Subcutaneous adipose tissue (tissue), 4 donors: ENCODE results near the gene MFSD2A. TPM values are rescaled to one million over a fixed set of nuclear protein-coding genes. Genes with fewer than 3 reads are reported as not detected.

Experiments
- total RNA-seq, 4 donors: library from RNA; depleted of rRNA; stranded (reverse); fragments of >200 nt; gene quantifications; one replicate each; pipeline ENCODE4 v1.1.0, GENCODE V29; 2016
- TF ChIP-seq, protein P1 (sequence below): fragments of 450-650 bp; IDR thresholded peaks from one replicate; pipeline ENCODE4 v1.5.1; 2016; ENCODE audit warnings: low read depth, mild to moderate bottlenecking, control low read depth, antibody characterized with exemption, moderate library complexity

Gene MFSD2A
- total RNA-seq, 4 donors from 2014 or later: 0.66 to 4.6 (median 2.6) TPM

DNA sequence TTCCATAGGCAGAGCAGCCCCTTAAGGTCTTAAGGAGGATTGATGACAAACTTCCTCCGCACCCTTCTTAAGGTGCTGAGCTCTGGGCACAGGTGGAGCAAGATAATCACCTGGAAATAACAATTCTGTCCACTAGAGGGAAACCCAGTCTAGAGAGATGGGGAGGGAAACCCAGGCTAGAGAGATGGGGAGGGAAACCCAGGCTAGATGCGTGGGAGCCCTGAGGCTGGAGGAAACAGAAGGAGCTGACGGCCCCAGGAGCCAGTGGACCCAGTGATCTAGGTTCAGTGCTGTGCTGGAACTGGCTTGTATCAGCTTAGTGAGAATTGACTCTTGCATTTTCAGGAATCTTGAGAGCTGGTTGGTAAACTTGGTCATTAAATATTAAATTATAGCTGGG lies 35.4 kb upstream of the MFSD2A start:
- TF ChIP-seq, protein P1, sequence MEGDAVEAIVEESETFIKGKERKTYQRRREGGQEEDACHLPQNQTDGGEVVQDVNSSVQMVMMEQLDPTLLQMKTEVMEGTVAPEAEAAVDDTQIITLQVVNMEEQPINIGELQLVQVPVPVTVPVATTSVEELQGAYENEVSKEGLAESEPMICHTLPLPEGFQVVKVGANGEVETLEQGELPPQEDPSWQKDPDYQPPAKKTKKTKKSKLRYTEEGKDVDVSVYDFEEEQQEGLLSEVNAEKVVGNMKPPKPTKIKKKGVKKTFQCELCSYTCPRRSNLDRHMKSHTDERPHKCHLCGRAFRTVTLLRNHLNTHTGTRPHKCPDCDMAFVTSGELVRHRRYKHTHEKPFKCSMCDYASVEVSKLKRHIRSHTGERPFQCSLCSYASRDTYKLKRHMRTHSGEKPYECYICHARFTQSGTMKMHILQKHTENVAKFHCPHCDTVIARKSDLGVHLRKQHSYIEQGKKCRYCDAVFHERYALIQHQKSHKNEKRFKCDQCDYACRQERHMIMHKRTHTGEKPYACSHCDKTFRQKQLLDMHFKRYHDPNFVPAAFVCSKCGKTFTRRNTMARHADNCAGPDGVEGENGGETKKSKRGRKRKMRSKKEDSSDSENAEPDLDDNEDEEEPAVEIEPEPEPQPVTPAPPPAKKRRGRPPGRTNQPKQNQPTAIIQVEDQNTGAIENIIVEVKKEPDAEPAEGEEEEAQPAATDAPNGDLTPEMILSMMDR: no peak

DNA sequence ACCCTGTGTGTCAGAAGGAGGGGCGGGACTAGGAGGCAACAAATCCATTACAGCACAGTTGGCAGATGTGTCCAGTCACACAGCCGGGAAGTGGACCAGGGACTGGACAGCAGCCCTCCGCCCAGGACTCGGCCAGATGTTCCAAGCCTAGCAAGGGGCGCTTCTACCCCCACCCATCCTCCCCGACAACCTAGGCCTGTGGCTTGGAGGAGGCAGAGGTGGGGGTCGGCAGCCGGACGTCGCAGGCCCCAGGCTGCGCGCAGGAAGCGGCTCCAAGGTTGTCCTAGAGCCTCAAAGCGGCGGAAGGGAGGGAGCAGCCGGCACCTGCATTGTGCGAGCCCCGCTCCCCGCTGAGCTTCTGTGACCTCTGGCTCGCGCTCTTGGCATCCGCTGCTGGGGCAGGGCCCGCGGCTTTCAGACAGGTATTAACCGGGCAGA lies 32.7 kb upstream of the MFSD2A start:
- TF ChIP-seq, protein P1: no peak

DNA sequence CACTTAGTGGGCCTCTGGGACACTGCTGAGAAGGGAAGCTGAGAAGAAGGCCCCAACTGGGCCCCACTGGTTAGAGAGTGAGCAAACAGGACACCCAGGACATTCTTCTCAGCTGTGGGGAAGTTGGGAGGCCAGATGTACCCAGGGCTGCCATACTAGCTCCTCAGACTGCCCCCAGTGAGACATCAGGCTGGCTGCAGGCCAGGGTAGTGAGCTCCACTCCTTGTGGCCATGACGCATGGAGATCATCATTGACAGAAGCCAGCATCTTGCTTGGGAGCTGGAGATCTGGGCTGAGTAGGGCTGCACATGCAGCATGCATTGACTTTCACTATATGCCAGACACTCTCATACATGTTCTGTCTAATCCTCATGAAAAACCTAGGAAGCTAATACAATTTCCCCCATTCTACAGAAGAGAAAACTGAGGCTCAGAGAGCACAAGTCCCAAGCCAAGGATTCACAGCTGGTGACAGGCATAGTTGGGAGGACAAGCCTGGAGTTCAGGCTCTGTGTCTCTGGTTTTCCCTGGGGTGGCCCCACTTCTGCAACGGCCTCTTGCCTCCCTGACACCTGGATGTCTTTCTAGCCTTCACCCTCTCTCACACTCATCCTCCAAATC lies 29.1 kb upstream of the MFSD2A start:
- TF ChIP-seq, protein P1: no peak

DNA sequence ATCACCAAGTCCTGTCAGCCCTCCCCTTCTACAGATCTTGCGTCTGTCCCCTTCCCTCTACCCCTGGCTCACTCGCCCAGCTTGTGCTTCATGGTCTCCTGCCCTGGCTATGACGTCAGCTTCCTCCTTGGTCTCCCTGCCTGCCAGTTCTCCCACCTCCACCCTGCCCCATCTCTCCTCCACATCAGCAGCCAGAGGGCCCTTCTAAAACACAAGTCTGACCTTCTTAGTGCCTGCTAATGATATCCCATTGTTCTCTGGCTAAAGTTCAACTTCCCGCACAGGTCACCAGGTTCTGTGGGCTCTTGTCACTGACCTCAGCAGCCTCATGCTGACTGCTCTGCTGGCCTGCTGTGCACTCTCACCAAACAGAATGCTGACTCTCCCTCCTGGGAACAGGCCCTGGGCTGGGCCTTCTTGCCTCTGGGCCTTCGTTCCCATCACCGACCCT lies 28.6 kb upstream of the MFSD2A start:
- TF ChIP-seq, protein P1: no peak

DNA sequence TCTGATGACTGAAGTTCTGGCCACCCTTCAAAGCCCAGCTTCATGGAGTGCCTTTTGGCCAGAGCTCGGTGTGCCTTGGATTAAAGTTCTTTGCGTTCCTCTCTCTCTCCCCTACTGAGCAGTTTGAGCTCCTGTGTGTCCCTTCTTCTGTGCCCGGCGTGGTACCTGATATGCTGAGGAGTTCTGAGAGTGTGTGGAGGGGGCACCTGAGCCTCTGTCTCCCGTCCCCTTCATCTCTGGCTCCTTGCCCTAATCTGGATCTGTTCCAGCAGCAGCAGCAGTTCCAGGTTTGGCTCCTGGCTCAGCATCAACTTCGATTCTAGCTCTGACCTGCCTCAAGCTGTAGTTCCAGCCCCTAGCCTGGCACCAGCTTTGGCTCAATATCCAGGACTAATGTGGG lies 28.1 kb upstream of the MFSD2A start:
- TF ChIP-seq, protein P1: no peak

DNA sequence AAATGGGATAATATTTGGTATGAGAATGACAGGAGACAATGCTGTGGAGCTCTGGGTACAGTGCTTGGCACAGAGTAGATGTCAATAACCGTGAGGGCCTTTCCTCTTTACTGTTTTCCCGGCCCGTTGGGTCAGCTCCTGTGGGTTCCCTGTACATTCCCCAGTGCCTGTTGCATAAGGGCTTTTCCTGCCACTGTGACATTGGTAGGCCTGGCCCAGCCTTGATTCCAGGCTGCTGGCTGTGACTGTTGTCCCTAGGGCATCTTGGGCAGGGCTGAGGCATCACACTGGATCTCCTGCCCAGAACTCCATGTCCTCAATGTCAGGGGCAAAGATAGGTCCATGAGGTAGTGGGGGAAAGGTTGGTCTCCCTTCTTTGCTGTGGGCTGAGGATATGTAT lies 27.4 kb upstream of the MFSD2A start:
- TF ChIP-seq, protein P1: no peak

DNA sequence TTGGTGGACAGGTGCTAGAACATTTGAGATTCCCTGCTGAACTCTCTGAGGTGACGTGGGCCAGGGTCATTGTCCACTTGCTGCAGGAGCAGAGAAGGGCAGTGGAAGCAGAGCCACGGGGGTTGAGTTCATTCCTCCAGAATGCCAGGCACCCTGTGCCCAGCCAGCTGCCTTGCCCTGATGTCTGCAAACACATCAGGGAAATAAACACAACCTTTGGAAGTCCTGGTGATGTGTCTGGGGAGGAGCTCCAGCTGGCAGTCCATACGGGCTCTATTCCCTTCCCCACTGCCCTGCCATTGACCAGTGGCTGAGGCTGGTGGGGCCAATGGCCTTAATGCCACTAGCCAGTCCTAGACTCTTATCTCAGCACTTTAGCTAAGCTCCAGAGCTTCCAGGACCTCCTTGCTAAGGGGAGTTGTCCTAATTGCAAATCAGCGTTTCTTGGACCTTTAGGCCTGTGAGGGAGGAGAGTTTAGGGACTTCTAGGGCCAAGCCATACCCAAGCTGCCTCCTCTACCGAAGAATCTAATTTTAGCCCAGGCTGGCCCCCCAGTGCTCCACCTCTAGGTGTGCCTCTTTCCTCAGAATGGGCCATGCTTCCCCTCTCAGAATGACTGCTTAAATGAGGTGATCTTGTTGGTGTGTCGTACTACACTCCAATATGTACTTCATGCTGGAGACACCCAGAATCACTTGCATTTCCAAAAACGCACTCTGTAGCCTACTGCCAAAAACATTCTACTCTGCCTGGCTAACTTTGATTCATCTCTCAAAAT lies 25.9 kb upstream of the MFSD2A start:
- TF ChIP-seq, protein P1: no peak
